Measurements from ENCODE around the gene MIS18A. TPM values are rescaled to one million over a fixed set of nuclear protein-coding genes. Genes with fewer than 3 reads are reported as not detected.

Gene MIS18A
- total and polyA plus RNA-seq, 10 of the 15 experiments (the other 5 are each of a cell fraction or from before 2014, with no cell fraction given) = 6.5 to 48.9 (median 24.8) TPM

GRCh38 chr21:32307706-32308105 lies 28.9 kb upstream of the MIS18A start:
- H3K4me2 ChIP-seq (ENCODE audit: control insufficient read depth, insufficient read depth) = no peak overlapping the region
- FAIRE-seq (no peak), ATAC-seq (no peak), DNase-seq (ENCODE audit: low read depth, low spot score) (no peak)
- H4K20me1 ChIP-seq (ENCODE audit: control insufficient read depth, insufficient read depth) = no peaks in the 10 kb centered on the region
- no TSS peak for BruUV-seq (replicated peaks)
- TF ChIP-seq STAT1 (conservative IDR thresholded peaks at IDR 0.05) = no peak
- TF ChIP-seq SMARCA5 (IDR thresholded peaks at IDR 0.05) = no peak
- TF ChIP-seq IKZF1 (conservative IDR thresholded peaks at IDR 0.05) = no peak
- TF ChIP-seq ZNF274 (IDR thresholded peaks at IDR 0.05; ENCODE audit: insufficient read depth, insufficient read length) = no peak
- no peak for TF ChIP-seq ZNF207 (IDR thresholded peaks at IDR 0.05; ENCODE audit: borderline replicate concordance)
- TF ChIP-seq, protein P1, sequence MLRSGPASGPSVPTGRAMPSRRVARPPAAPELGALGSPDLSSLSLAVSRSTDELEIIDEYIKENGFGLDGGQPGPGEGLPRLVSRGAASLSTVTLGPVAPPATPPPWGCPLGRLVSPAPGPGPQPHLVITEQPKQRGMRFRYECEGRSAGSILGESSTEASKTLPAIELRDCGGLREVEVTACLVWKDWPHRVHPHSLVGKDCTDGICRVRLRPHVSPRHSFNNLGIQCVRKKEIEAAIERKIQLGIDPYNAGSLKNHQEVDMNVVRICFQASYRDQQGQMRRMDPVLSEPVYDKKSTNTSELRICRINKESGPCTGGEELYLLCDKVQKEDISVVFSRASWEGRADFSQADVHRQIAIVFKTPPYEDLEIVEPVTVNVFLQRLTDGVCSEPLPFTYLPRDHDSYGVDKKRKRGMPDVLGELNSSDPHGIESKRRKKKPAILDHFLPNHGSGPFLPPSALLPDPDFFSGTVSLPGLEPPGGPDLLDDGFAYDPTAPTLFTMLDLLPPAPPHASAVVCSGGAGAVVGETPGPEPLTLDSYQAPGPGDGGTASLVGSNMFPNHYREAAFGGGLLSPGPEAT (IDR thresholded peaks at IDR 0.05; ENCODE audit: low read depth) = no peak
- no peak for TF ChIP-seq ZBTB40 (IDR thresholded peaks at IDR 0.05; ENCODE audit: borderline replicate concordance)
- POLR2A ChIA-PET = no interaction called here
- no peak overlapping the region for H3K27ac ChIP-seq (ENCODE audit: control insufficient read depth, insufficient read depth)
- H3K9ac ChIP-seq (ENCODE audit: control insufficient read depth, insufficient read depth, low read length) = no peak overlapping the region
- peaks cover 3 to 11% of the 10 kb centered on the region in 2 experiments; a peak in 3 of 4 replicates for H3K36me3 ChIP-seq (ENCODE audit: control insufficient read depth in 2 of 2, insufficient read depth in 2 of 2, low read length in 1 of 2)
- H3K79me2 ChIP-seq (ENCODE audit: control insufficient read depth, insufficient read depth, low read length) = no peaks in the 10 kb centered on the region
- 100% methylated on average over 4 of the region's 4 CpGs for WGBS (ENCODE audit: insufficient coverage, insufficient replicate concordance, low lambda C conversion rate, missing lambda C conversion rate)
- H3K9me3 ChIP-seq (replicated peaks; ENCODE audit: control insufficient read depth, insufficient read depth, low read length) = no peaks in the 10 kb centered on the region
- no peak overlapping the region for H2AFZ ChIP-seq (ENCODE audit: control insufficient read depth, low read depth, low read length)
- SMC1A ChIA-PET (ENCODE audit: uncharacterized antibody, unreplicated experiment) = interaction anchor here (0.7 kb wide), 1 partner anchor 21 kb away, joined by 3 read pairs; no protein-coding TSS in a partner anchor
- no peak overlapping the region for H3K4me3 ChIP-seq
- CTCF ChIA-PET = no interaction called here
- in situ Hi-C loops (cut with MboI) = no loop called here
- intact Hi-C loops (cut with micrococcal nuclease; ENCODE audit: unreplicated experiment) = no loop called here
- no peaks in the 10 kb centered on the region for H3K27me3 ChIP-seq (replicated peaks in 1 of 2; ENCODE audit: control insufficient read depth in 2 of 2, insufficient read depth in 2 of 2, low read length in 1 of 2)
- H3K4me1 ChIP-seq (ENCODE audit: control insufficient read depth, insufficient read depth, low read length) = no peaks in the 10 kb centered on the region
- RAD21 ChIA-PET (ENCODE audit: unreplicated experiment) = no interaction called here
